Measurements from ENCODE around the gene TP63.

The TP63 gene

GRCh38 chr3:189824629-189825312 is 193.6 kb downstream of the TP63 start:
- DNase-seq, result peak; percentile 36

DNA sequence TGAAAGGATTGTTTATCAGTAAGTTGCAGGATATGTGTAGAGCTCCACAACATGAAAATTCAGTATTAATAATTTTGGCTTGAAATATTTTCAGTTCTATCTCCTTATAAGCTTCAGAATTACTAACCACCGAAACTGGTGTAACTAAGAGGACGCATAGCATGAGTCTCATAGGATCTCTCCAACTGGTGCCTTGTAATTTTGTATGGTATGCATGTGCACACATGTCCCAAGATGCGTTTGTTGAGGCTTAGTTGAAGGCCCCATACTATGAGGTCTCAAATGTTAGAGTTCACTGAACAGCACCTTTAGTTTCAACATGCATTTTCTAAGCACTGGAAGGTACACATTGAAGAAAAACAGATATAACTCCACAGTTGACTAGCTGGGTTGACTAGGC is 195.4 kb downstream of the TP63 start:
- no peak for DNase-seq

DNA sequence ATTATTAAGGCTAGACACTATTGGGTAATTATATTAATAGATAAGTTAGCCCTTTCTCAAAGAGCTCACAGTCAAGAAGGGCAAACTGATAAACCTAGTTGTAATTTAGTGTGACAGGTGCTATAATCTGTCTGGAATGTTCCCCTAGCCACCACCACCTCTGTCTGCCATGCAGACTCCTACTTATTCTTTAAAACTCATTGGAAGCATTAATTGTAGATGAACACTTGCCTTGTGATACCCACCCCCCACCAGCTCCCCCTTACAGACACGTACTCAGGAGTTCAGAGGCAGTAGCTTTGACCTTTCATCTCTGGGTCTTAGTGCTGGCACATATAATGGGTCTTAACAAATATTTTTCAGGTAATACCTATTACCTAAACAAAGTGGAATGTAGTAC is 195.9 kb downstream of the TP63 start:
- DNase-seq, result no peak

- DNase-seq, result no peak
These were observed 199.2 kb downstream of the TP63 start for GRCh38 chr3:189830401-189830800.

- DNase-seq, result no peak
These were observed 202.1 kb downstream of the TP63 start for GRCh38 chr3:189833266-189833665.

GRCh38 chr3:189833996-189834395 is 202.8 kb downstream of the TP63 start:
- no peak for DNase-seq

DNA sequence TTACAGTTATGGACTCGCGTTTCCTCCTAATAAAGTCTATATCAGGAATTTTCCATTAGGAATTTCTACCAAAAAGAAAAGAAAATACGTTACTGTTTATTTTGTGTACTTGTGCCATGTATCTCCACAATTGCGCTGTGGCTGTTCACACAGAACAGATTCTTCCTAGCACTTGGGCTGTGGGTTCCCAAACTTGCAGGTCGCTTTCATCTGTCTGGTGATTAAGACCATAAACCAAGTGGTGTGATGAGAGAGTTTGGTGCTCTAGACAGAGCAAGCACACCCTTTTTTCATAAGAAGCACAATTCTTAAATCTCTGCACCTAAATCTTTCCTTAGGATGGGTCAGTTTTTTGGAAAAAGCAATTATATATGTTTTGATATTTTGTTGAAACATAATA is 203.3 kb downstream of the TP63 start:
- DNase-seq, result no peak

GRCh38 chr3:189836795-189837194 is 205.6 kb downstream of the TP63 start:
- no peak for DNase-seq

DNA sequence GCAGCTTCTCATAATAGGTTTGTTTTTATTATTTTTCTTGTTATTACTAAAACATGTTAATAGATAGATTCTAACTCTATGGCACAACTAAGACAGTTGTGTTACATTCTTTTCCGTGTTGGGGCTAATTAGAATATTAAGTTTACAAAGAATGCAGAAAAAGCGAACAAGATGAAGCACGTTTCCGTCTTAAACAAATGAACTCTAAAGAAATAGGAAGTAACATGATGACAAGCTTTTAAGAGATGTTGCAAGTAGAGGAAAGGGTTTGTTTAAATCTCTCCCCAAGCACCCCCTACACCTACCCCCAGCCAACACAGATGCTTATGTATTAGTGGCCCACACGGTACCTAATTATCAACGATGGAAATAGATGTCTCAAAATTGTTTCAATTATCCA is 207.1 kb downstream of the TP63 start:
- DNase-seq, result no peak

DNA sequence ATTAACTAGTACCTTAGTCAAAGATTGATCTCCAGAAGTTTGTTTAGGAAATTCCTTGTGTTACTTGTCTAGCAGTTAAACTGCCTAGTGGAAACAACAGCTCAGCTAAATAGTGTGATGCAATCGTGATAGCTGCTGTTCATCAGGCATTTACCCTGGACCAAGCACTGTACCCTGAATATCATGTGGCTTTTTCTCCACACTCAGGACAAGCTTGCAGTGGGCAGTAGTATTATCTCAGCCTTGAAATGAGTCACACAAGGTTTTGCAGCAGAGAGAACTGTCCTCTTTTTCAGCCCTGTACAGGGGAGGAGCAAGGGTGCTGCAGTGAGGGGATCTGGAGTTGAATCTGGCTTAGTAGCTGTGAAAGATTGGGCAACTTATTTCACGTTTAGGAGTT is 208.4 kb downstream of the TP63 start:
- DNase-seq, result peak; percentile 53

GRCh38 chr3:189841473-189842205 is 210.4 kb downstream of the TP63 start:
- DNase-seq, result no peak

DNA sequence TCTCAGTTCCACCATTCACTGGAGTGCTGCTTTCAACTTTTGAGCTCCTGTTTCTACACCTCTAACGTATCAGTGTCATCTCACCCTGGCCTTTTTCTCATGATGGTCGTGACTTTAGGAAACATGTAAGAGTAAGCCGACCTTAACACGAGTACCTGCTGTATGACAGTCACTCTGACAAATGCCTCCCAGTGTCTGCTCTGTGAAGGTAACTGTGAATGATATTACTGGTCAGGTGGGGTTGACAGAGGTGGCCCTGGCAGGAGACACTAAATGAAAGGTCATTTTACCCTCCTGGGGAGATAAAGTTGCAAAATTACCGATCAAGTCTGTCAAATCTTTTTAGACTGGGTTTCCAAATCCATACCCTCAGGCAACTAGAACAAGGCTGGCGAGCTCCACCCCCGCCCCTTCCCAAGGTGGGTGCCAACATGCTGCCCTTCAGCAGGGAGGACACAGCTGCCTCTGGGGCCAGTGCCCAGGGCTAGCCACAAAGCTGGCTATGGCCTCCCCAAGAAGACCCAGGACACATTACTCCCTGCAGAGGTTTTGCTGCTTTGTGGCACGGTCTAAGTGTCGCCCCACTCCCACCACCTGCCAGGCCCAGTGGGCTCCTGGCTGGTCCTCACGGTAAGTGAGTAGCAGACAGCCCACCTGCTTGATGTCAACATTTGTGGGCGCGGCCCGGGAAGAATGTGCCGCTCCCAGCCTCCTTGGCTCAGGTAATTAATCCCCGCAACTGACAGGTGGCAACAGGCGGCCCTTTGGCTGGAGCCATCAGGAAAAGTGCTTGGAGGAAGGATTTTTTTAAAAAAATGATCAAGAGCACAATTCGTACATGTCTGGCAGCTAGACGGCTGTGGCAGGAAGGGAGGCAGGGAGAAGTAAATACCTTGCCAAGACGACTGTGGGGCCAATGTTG is 211.8 kb downstream of the TP63 start:
- DNase-seq, result no peak

GRCh38 chr3:189845069-189845468 is 213.9 kb downstream of the TP63 start:
- DNase-seq, result no peak

DNA sequence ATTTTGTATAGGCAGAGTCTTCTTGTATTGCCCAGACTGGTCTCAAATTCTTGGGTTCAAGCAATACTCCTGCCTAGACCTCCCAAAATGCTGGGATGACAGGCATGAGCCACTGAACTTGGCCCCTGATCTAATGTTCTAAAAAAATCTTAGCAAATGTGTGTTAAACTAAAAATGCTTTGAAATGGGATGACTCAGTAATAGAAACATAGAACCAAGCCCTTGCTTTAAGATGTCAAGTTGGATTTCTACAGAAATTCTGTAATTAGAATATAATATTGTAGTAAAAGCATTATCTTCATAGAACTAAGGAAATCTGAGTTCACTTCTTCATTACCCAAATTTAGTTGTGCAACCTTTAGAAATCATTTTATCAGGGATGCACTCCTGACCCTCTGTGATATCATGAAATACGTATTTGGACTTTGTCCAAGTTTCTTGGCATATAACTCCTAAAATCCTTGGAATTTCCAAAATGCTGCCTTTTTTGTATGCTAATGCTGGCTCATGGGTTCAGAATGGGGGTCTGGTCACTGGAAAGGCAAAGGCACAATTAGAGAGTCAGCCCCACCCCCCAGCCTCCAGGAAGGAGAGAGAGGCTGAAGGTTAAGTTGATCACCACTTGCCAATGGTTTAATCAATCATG is 217.3 kb downstream of the TP63 start:
- DNase-seq, result no peak

- DNase-seq, result no peak
These were observed 218.1 kb downstream of the TP63 start for GRCh38 chr3:189849262-189849661.

DNA sequence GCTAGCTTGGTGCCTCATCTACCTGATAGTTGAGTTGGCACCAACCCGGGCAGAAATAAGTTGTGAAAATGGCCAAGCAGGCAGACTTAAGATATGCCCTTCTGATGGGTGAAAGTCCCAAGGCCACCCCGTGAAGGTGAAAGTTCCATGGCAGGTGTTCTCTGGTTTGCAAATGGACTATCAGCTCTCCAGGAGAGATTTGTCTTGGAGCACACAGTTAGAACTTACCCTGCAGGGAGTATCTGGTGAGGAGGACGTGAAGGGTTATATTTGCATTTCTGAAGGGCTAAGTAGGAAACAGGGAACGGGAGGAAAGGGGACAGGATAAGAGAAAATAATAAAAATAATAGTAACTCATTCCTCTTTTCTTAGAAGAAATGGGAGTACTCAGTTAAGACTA is 220.5 kb downstream of the TP63 start:
- no peak for DNase-seq

GRCh38 chr3:189853906-189854305 is 222.7 kb downstream of the TP63 start:
- DNase-seq, result no peak

- DNase-seq, result no peak
These were observed 229.1 kb downstream of the TP63 start for GRCh38 chr3:189860296-189860695.

DNA sequence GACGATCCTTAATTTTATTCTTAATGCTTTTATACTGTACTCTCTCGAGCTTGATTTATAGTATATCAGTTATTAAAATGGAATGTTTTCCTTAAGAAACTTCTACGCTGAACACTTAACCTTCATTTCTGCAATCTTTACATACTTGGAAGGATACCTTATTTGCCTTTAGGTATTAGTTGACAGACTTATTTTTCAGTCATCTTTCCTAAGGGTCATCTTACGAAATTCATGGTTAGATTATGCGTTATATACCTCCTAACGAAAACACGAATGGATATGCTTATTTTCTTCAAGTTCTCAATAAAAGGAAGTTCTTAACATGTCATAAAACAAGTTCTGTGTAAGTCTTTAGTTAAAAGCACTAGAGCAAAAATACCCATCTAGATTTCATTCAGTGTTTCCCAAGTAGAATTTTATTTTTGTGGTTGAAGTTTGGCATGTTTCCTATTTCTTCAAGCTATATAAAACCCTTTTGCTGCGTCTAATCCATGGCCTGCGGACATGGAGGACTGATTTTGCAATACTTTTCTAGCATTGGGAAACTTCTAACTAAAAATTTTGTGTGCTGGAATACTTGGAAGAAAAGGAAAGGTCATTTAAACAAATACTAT is 231.3 kb downstream of the TP63 start:
- no peak for DNase-seq

- no peak for DNase-seq
These were observed 231.8 kb downstream of the TP63 start for GRCh38 chr3:189863031-189863430.

DNA sequence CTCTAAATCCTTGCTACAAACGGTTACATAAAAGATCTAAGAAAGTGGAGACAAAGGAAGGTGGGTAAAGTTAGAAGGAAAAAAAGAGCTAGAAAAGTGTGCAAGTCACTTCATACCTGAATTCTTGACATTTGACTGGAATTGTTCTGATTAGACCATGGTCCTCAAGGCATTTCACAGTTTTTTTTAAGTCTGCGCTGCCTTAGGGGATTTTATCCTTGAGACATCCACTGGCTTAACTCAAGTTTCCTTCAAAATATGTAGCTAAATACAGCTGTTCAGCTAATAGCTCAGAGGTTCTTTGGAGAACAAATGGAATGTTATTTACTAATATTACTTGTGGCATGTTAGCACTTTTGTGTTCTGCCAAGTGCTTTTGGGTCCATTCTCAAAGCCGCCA is 236.9 kb downstream of the TP63 start:
- no peak for DNase-seq

DNA sequence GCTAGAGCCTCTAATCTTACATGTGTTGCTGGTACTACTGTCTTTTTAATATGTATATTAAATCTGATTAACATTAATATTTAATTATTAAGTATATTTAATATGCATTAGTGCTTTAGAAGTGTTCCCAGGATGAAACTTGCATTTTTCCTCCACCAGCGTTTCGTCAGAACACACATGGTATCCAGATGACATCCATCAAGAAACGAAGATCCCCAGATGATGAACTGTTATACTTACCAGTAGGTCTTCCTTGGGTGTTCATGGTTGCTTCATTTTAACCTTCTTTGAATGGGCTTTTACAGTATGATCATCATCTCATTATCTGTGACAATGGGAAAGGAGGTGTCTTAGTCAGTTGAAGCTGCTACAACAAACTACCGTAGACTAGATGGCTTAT is 238.0 kb downstream of the TP63 start:
- DNase-seq, result no peak

DNA sequence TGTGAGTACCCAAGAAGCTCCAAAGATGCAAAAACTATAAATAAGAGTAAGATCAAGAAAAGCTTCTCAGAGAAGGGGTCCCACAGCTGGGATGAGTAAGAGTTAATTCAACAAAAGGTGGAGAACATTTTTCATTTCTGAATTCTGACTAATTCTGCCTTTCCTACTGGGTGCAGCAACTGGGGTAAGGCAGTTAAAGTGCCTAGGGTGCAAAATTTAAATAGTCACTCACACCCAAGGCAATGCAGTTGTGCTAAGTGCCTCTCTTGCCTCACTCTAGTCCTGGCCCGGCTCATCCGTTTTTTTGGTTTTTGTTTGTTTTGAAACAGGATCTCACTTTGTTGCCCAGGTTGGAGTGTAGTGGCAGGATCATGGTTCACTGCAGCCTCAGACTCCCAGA is 240.2 kb downstream of the TP63 start:
- DNase-seq, result no peak

All from NCI-H82 (cell line).